ENCODE results near the gene TBC1D21.

- TF ChIP-seq RAD21 (IDR thresholded peaks at IDR 0.05 in 1 of 2, conservative IDR thresholded peaks at IDR 0.05 in 1 of 2; ENCODE audit: low read depth in 2 of 2, low read length in 2 of 2): no peak
- no peak for TF ChIP-seq CHD2 (IDR thresholded peaks at IDR 0.05; ENCODE audit: low read length)
- TF ChIP-seq TEAD4 (IDR thresholded peaks at IDR 0.05; ENCODE audit: low read depth, low read length): no peak
- TF ChIP-seq POLR2AphosphoS5 (IDR thresholded peaks at IDR 0.05; ENCODE audit: low read depth, low read length): no peak
- no peak for TF ChIP-seq EP300 (IDR thresholded peaks at IDR 0.05; ENCODE audit: borderline replicate concordance in 1 of 2, low read depth in 2 of 2, low read length in 2 of 2)
- no peak for TF ChIP-seq SP2 (IDR thresholded peaks at IDR 0.05; ENCODE audit: low read length)
- TF ChIP-seq CREB1 (IDR thresholded peaks at IDR 0.05): no peak
- TF ChIP-seq, protein P1, sequence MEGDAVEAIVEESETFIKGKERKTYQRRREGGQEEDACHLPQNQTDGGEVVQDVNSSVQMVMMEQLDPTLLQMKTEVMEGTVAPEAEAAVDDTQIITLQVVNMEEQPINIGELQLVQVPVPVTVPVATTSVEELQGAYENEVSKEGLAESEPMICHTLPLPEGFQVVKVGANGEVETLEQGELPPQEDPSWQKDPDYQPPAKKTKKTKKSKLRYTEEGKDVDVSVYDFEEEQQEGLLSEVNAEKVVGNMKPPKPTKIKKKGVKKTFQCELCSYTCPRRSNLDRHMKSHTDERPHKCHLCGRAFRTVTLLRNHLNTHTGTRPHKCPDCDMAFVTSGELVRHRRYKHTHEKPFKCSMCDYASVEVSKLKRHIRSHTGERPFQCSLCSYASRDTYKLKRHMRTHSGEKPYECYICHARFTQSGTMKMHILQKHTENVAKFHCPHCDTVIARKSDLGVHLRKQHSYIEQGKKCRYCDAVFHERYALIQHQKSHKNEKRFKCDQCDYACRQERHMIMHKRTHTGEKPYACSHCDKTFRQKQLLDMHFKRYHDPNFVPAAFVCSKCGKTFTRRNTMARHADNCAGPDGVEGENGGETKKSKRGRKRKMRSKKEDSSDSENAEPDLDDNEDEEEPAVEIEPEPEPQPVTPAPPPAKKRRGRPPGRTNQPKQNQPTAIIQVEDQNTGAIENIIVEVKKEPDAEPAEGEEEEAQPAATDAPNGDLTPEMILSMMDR (IDR thresholded peaks at IDR 0.05; ENCODE audit: control extremely low read depth in 1 of 3, insufficient read depth in 1 of 3, low read depth in 1 of 3, low read length in 3 of 3): no peak
- no peak for TF ChIP-seq SUZ12 (IDR thresholded peaks at IDR 0.05; ENCODE audit: low read length)
Measured at GRCh38 chr15:73923156-73923487, 49.8 kb downstream of the TBC1D21 start.

All from H1 (cell line).